GM21737 (cell line): Measurements from ENCODE around the gene TMUB2.

Experiments used
- ATAC-seq: cut with Tn5 transposase; IDR thresholded peaks from one replicate; pipeline ENCODE4 v1.9.1; 2021; ENCODE audit warnings: mild to moderate bottlenecking, moderate library complexity; ENCODE audit not compliant: unreplicated experiment

The TMUB2 gene

GRCh38 chr17:44202756-44203155 is 16.0 kb downstream of the TMUB2 start:
- ATAC-seq = no peak

DNA sequence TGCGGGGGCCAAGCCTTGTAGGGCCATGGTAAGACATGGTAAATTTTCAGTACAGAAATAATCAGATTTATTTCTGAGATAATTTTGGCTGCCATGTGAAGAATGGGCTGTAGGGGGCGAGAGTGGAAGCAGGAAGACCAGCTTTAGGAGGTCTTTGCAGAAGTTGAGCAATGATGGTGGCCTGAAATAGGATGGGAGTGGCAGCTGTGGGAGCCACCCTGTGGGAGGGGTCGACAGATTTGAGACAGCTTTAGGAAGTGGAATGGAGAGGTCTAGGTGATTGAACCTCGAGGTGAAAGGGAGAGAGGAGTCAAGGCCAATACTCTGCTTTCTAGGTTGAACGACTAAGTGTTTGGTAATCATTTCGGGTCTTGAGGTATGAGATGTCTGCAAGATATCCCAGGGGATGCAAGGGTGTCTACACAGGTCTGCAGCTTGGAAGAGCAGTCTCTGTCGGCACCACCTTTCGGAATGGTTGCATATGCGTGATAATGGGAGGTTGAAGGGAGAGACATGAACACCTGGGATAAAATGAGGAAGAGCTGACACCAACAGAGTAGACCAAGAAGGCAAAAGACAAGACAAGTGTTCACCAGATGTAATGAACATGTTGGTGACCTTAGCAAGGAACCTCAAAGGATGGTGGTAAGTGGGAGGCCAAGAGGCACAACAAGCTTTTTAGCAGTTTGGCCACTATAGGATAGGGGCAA is 17.1 kb downstream of the TMUB2 start:
- ATAC-seq = no peak

- no peak for ATAC-seq
Measured at GRCh38 chr17:44204441-44204882, 17.7 kb downstream of the TMUB2 start.

GRCh38 chr17:44205962-44206824 is 19.4 kb downstream of the TMUB2 start:
- ATAC-seq = no peak

DNA sequence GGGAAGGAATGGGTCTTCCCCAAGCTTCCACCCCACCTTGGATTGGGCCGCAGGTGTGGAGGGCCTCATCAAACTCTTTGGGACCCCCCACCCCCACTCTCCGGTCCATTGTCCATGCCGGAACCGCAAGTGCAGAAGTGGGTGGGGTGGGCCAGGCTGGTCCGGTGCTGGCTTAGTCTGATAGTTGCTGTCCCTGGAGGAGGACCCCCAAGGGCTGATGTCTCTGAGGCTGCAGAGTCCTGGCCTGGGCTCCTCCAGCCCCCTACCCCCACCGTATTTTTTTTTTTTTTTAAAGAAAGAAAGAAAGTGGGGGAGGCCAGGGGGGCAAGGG is 20.0 kb downstream of the TMUB2 start:
- ATAC-seq = no peak

- no peak for ATAC-seq
Measured at GRCh38 chr17:44207319-44207718, 20.5 kb downstream of the TMUB2 start.

GRCh38 chr17:44207743-44208142 is 21.0 kb downstream of the TMUB2 start:
- ATAC-seq = no peak

DNA sequence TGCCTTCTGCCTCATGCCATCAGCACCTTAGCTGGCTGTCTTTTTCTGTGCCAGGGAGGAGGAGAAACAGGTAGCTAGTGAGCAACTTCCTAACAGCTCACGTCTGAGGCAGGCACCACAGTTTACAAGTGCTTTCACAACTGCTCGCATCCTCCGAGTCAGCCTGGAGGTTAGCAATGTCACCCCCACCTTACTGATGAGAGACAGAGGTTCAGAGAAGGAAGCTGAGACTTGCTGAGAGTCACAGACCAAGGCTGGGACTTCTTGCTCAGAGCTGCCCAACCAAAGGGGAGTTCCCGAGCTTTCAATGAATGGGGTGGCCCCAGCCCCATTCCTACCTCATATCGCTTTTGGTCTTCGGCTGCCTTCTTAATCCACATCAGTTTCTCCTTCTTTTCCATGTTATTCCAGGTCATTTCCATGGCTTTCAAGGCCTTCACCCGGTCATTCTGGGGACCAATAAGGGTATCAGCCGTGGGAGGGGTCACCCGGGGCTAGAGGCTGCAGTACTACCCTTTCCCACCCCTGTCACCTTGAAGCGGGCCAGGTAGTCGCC is 23.1 kb downstream of the TMUB2 start:
- no peak for ATAC-seq

- ATAC-seq = peak; percentile 70
Measured at GRCh38 chr17:44210342-44211192, 23.8 kb downstream of the TMUB2 start.

DNA sequence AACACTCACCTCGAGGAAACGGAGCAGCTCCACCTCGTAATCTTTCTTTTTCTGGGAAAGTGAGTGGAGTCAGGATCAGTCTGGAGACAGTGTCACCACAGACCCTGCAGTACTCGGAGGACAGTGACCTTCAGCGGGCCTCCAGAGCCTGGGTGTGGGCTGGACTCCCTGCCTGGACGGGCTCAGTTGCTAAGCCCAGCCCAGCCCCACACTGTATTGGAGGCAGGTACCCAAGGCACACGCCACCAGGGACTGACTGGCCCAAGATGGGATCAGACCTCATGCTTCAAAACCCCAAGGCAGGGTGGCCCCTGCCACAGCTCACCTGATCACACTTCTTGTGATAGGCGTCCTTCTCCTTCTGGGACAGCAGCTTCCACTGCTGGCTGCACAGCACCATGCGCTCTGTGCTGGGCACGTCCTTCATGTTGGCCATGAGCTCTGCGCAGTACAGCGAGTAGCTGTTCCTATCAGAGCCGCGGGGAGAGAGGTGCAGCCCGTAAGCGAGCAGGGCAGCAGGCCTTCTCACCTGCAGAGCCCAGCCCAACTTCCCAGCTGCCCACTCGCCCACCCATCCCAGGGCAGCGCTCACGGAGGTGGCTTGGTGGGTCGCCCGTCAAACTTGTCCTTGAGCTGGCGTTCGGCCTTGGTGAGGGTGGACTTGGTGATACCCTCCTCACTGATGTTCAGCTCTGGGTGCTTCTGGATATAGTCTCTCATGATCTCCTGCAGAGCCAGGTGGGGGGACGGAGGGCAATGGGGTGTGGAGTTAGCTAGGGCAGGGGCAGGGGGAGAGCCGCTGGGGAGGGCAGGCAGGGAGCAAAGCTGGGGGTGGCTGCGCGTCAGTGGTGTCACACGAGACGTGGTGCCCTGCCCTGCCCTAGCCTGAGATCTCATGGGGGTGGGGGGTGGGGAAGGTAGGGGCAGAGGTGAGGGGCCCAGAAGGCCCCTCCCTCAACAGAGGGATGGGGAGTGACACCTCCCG is 24.8 kb downstream of the TMUB2 start:
- ATAC-seq = no peak

GRCh38 chr17:44212507-44213402 is 26.0 kb downstream of the TMUB2 start:
- no peak for ATAC-seq

DNA sequence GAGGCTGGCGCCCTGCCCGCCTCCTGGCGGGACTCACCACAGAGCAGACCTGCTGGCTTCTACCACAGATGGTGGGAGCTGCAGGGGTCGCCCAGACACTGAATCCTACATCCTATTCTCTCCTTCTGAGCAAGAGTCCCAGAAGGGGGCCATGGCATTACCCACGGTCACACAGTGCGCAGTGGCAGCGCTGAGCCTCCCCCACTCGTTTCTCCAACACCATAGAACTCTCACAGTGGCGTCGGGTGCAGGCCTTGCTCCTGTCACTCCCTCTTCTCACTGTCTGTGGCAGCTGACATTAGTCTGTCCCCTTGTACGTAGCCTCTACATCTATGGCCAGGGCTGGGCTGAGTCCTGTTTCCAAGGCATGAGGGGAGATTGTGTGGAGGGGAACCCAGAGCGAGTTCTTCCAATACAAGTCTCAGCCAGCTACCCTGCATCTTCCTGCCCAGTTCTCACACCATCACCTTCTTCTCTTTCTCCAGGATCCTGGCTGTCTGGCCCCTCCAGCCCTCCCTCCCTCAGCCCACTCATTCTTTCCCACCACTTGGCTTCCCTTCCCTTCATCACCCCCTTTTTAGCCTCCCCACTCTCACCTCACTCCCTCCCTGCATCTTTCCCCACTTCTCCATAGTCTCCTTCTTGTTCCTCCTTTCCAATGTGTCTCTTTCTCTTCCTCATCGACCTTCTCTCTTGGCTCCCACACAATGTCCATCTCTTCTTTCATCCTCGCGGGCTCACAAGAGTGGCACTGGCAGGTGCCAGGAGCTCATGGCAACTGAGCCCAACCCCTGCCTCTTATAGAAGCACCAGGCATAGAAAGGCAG is 26.8 kb downstream of the TMUB2 start:
- ATAC-seq = no peak

GRCh38 chr17:44214230-44214494 is 27.4 kb downstream of the TMUB2 start:
- ATAC-seq = no peak

GRCh38 chr17:44214896-44215295 is 28.1 kb downstream of the TMUB2 start:
- ATAC-seq = no peak

DNA sequence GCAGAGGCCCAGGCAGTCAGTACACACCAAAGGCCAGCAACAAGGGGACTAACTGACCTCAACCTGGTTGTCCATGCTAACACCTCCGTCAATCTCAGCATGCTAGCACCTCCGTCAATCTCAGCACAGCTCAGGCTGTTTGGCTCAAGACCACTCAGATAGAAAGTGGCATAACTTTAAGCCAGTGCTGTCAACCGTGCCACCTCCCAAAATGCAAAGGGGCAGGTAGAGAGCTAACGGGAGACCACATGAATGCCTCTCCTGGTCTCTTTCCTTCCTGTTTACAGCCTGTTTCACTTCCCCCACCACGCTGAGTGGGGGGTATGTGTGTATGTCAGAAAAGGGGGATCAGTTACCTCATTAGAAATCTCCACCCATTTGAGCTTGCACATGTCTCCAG is 29.4 kb downstream of the TMUB2 start:
- ATAC-seq = no peak

DNA sequence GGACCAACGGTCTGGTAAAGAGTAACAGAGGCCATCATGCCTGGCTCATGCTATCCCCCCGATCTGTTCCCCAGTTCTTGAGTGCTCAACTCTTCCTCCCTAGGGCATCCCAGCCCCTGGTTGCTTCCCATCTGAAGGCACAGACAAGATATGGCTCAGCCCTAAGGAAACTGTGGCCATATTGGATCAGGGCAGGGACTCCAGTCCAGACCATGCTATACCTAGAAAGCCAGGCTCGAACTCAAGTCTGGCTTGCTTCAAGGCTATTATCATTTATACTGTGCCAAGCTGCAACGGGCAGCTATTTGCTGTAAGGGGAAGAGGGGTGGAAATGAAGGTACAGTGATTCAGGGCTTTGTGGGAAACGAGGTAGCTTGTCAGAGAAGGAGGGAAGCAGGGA is 29.9 kb downstream of the TMUB2 start:
- ATAC-seq = no peak

DNA sequence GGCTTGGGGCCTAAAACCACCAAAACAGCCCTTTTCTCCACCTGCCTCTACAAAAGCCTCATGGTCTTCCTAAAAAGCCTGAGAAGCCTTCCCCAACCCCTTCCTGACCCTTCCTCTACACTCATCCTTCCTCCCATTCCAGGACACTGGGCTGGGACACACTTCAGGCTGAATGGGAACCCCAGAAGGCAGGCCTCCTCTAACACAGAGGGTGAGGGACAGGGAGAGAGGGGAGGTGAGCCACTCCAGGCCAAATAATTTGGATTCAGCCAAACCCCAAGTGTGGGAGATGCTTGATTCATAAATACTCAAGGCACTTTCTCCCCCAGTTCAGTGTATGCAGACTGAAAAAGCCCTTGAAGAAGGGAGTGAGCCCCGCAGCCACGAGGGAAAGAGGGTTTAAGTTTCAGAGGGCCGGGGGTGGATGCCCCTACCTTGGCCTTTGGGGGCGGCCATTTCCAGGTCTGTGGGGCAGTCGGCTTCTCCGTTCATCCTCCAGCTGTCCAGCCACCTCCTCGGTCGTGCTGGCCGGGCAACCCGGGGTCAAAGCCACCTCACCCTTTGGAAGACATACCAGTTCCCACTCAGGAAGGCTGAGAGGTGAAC is 31.1 kb downstream of the TMUB2 start:
- no peak for ATAC-seq
